Dedifferentiated amniotic fluid mesenchymal stem cell (primary cell): Measurements from ENCODE around the gene TRIOBP.

Experiments used
- DNase-seq: peaks from one replicate; pipeline ENCODE4 v3.0.0-alpha.2; 2016; ENCODE audit errors: extremely low spot score

Gene TRIOBP

GRCh38 chr22:37664249-37665101, 32.4 kb upstream of the TRIOBP start:
- no peak for DNase-seq

GRCh38 chr22:37665487-37665886, 31.4 kb upstream of the TRIOBP start:
- no peak for DNase-seq

GRCh38 chr22:37669586-37669985, 27.3 kb upstream of the TRIOBP start:
- peak; percentile 88 for DNase-seq

GRCh38 chr22:37672206-37672919, 24.5 kb upstream of the TRIOBP start:
- no peak for DNase-seq

GRCh38 chr22:37672920-37673455, 23.9 kb upstream of the TRIOBP start:
- DNase-seq = no peak

- no peak for DNase-seq
These were observed 22.6 kb upstream of the TRIOBP start for GRCh38 chr22:37674248-37674647.

GRCh38 chr22:37674951-37675929, 21.6 kb upstream of the TRIOBP start, which contains the start of gene LGALS1:
Gene LGALS1 (plus strand): TSS chr22:37675636. CDS start chr22:37675703, 67 bp downstream.
- DNase-seq = peak; percentile 98

- no peak for DNase-seq
These were observed 20.7 kb upstream of the TRIOBP start for GRCh38 chr22:37675930-37676735.

GRCh38 chr22:37676736-37677492, 19.9 kb upstream of the TRIOBP start:
- DNase-seq = peak; percentile 95

GRCh38 chr22:37677493-37677974, 19.3 kb upstream of the TRIOBP start:
- DNase-seq = no peak

GRCh38 chr22:37678372-37678771, 18.5 kb upstream of the TRIOBP start:
- no peak for DNase-seq

- no peak for DNase-seq
These were observed 17.2 kb upstream of the TRIOBP start for GRCh38 chr22:37679670-37680069.

- DNase-seq = no peak
These were observed 16.5 kb upstream of the TRIOBP start for GRCh38 chr22:37680191-37680851.

- DNase-seq = no peak
These were observed 15.8 kb upstream of the TRIOBP start for GRCh38 chr22:37681001-37681424.

- DNase-seq = peak; percentile 55
These were observed 15.2 kb upstream of the TRIOBP start for GRCh38 chr22:37681556-37682049.

- no peak for DNase-seq
These were observed 11.8 kb upstream of the TRIOBP start for GRCh38 chr22:37684803-37685615.

GRCh38 chr22:37686002-37686982, 10.6 kb upstream of the TRIOBP start, which contains the start of gene NOL12:
Gene NOL12 (plus strand): TSS chr22:37686343. CDS start chr22:37686393, 50 bp downstream.
- DNase-seq = peak; percentile 90
